ENCODE measurements around the gene MFGE8. TPM values are rescaled to one million over a fixed set of nuclear protein-coding genes. Genes with fewer than 3 reads are reported as not detected.

Gene MFGE8
- total and polyA plus RNA-seq, 7 donors = 15.3 to 186 (median 127) TPM

DNA sequence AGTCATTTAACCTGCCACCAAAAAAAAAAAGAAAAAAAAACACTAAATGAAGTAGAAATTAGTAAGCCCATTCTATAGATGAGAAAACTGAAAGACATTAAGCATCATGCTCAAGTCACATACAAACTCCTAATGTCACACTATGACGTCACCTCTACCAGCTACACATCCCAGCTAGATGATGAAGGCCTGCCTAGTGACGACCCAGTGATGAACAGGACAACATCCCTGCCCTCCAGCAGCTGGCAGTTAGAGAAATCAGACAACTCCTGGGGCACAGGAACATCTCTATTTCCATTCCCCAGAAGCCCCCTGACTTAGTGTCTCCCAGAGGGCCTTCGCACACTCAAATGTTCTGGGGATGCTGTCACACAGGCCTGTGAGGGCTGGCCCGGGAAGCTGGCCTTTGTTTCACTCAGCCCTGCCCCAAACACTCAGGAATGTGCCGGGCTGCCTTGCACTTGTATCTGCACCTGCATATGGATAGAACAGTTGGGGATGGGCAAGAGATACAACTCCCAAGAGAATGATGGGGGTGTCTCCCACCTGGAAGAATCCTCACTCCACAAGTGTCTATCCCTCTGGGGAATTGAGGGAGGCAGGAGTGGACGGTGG is 10.9 kb downstream of the MFGE8 start:
- TF ChIP-seq, protein P1, sequence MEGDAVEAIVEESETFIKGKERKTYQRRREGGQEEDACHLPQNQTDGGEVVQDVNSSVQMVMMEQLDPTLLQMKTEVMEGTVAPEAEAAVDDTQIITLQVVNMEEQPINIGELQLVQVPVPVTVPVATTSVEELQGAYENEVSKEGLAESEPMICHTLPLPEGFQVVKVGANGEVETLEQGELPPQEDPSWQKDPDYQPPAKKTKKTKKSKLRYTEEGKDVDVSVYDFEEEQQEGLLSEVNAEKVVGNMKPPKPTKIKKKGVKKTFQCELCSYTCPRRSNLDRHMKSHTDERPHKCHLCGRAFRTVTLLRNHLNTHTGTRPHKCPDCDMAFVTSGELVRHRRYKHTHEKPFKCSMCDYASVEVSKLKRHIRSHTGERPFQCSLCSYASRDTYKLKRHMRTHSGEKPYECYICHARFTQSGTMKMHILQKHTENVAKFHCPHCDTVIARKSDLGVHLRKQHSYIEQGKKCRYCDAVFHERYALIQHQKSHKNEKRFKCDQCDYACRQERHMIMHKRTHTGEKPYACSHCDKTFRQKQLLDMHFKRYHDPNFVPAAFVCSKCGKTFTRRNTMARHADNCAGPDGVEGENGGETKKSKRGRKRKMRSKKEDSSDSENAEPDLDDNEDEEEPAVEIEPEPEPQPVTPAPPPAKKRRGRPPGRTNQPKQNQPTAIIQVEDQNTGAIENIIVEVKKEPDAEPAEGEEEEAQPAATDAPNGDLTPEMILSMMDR (IDR thresholded peaks at IDR 0.05) = no peak
- no peak for TF ChIP-seq EP300 (IDR thresholded peaks at IDR 0.05)
- no peak for TF ChIP-seq POLR2AphosphoS5 (IDR thresholded peaks at IDR 0.05)
- no peak for TF ChIP-seq POLR2A (IDR thresholded peaks at IDR 0.05)
- peaks cover 0 to 38% (median 0%) of the 10 kb centered on the region in 4 donors for H3K36me3 ChIP-seq
- H3K9me3 ChIP-seq = no peaks in the 10 kb centered on the region
- no peak overlapping the region for H3K4me3 ChIP-seq
- 80 to 91% methylated on average over 6 of the region's 6 CpGs for WGBS, 2 donors
- H3K4me1 ChIP-seq = peaks cover 0 to 20% (median 15%) of the 10 kb centered on the region in 4 donors
- no peak overlapping the region for H3K27ac ChIP-seq
- intact Hi-C loops (cut with DNase I) = loop anchor here (2.0 kb wide), 1 partner anchor 278 kb away; no protein-coding TSS in a partner anchor
- no peaks in the 10 kb centered on the region for H3K27me3 ChIP-seq
- no peak for DNase-seq

- Histone ChIP-seq H3K27me3 (no peaks in the 10 kb centered on the region), H3K4me3 (no peak overlapping the region), H3K4me1 (peaks cover 0 to 27% (median 22%) of the 10 kb centered on the region in 4 donors), H3K27ac (no peak overlapping the region), H3K9me3 (no peaks in the 10 kb centered on the region), H3K36me3 (peaks cover 0 to 32% (median 0%) of the 10 kb centered on the region in 4 donors)
- TF ChIP-seq POLR2A (IDR thresholded peaks at IDR 0.05) (no peak), POLR2AphosphoS5 (IDR thresholded peaks at IDR 0.05) (no peak), EP300 (IDR thresholded peaks at IDR 0.05) (no peak)
- TF ChIP-seq, protein P1 (IDR thresholded peaks at IDR 0.05) = no peak
- intact Hi-C loops (cut with DNase I) = loop anchor here (2.0 kb wide), 1 partner anchor 279 kb away; no protein-coding TSS in a partner anchor
- 90 to 94% methylated on average over 15 of the region's 15 CpGs for WGBS, 2 donors
- no peak for DNase-seq
These were observed 11.5 kb downstream of the MFGE8 start for GRCh38 chr15:88901508-88902220.

DNA sequence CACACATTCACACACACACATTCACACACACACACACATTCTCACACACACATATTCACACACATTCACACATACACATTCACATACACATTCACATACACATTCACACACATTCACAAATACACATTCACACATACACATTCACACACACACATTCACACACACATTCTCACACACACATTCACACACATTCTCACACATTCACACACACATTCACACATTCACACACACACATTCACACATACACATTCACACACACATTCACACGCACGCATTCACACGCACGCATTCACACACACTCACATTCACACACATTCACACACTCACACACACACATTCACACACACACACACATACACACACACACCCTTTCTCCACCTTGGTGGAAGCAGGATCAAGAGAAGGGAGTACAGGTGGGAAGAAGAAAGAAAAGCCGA is 12.2 kb downstream of the MFGE8 start:
- H3K4me1 ChIP-seq = peaks cover 0 to 27% (median 22%) of the 10 kb centered on the region in 4 donors
- intact Hi-C loops (cut with DNase I) = no loop called here
- H3K4me3 ChIP-seq = no peak overlapping the region
- WGBS, 2 donors = 71 to 85% methylated on average over 5 of the region's 5 CpGs
- H3K27me3 ChIP-seq = no peaks in the 10 kb centered on the region
- H3K27ac ChIP-seq = no peak overlapping the region
- peaks cover 0 to 25% (median 0%) of the 10 kb centered on the region in 4 donors for H3K36me3 ChIP-seq
- no peaks in the 10 kb centered on the region for H3K9me3 ChIP-seq
- no peak for DNase-seq
- TF ChIP-seq, protein P1 (IDR thresholded peaks at IDR 0.05) = no peak
- TF ChIP-seq EP300 (IDR thresholded peaks at IDR 0.05) (no peak), POLR2AphosphoS5 (IDR thresholded peaks at IDR 0.05) (no peak), POLR2A (IDR thresholded peaks at IDR 0.05) (no peak)

GRCh38 chr15:88900309-88900981 is 12.7 kb downstream of the MFGE8 start:
- H3K27ac ChIP-seq = no peak overlapping the region
- intact Hi-C loops (cut with DNase I) = no loop called here
- WGBS, 2 donors = 78 to 87% methylated on average over 12 of the region's 12 CpGs

More at GRCh38 chr15:88900309-88900981, 12.7 kb downstream of the MFGE8 start:
- Histone ChIP-seq H3K4me3 (no peak overlapping the region), H3K4me1 (peaks cover 0 to 30% (median 25%) of the 10 kb centered on the region in 4 donors), H3K27me3 (peaks cover under 1 to 5% (median 2%) of the 10 kb centered on the region in 3 donors), H3K9me3 (no peaks in the 10 kb centered on the region), H3K36me3 (peaks cover 0 to 22% (median 0%) of the 10 kb centered on the region in 4 donors)
- TF ChIP-seq, protein P1 (IDR thresholded peaks at IDR 0.05) = no peak
- TF ChIP-seq POLR2AphosphoS5 (IDR thresholded peaks at IDR 0.05) (no peak), EP300 (IDR thresholded peaks at IDR 0.05) (no peak), POLR2A (IDR thresholded peaks at IDR 0.05) (no peak)
- DNase-seq = no peak

Measured in sigmoid colon (tissue), 7 donors.